HG02588 (cell line): ENCODE data around the gene TMEM91.
"Not testable (repeated sequence)": the region's sequence is repeated elsewhere in the genome, so short reads cannot be mapped to it uniquely, and the experiment has no call there.

Source experiments
- ATAC-seq: cut with Tn5 transposase; IDR thresholded peaks from one replicate; pipeline ENCODE4 v1.9.1; 2021; ENCODE audit warnings: mild to moderate bottlenecking, moderate library complexity; ENCODE audit not compliant: unreplicated experiment

Gene TMEM91

DNA sequence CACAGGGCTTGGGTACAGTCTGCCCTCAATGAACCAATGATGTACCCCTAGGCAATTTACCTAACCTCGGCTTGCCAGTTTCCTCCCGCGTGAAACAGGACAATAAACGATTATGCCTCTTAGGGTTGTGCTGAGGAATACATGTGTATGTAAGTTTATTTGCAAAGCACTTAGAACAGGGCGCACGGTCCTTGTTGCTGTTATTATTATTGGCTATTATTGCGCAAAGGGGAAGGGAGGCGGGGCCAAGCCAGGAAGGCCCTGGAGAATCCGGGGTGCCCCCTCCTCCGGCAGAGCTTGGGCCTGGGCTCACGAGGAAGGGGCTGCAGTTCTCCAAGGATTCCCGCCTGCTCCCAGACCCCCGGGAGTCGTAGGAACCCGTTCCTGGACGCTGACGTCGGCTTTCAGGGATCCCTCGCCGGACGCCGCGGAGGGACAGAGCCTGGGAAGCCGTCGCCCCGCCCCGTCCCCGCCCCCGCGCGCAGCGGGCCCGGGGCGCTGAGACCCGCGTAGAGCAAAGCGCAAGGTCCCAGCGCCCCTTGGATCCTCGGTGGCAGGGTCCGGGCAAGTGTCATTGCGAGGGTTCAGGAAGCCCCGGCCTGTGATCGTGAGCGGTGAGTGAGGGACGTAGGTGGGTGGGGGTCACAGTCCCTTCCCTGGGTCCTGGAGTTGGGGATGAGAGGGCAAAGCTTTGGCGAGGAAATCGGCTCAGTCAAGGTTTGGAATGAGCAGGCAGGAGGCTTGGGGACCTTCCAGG lies at the start of gene TMEM91:
TMEM91 (plus strand) TSS at position 293 of the 757 bp plus-strand sequence. CDS start 1,777 bp downstream, outside the sequence.
- no peak for ATAC-seq

DNA sequence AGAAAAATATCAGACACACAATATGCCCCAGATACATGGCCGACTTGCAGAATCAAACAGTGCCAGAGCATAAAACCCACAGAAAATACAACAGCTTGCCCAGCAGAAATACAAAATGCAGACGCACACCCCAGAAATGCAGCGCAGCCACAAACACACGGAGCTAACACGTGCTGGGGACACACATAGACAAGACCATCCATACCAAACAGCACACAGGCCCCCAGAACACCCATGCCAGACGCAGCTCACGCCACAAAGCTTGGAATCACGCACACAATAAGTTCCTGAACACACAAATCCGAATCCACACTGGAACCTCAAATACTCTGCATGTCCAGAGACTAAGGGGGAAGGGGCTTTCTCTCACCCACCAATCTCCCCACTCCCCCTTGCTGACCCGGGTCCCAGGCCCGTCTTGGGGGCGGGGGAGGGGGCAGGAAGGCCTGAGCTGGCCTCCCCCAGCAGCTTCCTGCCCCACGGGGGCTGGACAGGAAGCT lies 49.2 kb upstream of the TMEM91 start:
- no peak for ATAC-seq

DNA sequence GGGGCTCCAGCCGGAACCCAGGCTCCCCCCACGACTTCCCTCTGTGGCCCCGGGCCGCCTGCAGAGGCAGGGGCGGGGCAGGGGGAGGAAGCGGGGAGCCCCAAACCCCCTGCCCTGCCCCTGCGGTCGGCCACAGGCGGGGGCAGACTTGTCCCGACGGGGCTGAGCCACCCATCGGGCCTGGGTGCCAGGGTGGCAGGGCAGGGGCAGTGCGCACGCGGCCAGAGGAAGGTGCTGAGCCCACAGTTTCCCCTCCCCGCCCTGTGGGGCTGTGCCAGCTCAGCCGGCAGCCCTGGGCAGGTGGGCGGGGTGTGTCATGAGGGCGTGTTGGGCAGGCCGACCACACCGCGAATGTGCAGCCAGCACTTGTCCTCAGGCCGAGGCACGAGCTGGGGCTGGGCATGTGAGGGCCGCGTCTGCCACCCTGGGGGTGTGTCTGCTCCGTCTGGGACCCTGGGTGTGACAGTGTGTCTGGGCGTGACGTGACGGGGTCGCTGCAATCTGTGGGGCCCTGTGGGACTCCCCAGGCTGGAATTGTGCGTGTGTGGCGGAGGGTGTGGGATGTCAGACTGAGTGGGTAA lies 48.7 kb upstream of the TMEM91 start:
- ATAC-seq: peak; percentile 58

DNA sequence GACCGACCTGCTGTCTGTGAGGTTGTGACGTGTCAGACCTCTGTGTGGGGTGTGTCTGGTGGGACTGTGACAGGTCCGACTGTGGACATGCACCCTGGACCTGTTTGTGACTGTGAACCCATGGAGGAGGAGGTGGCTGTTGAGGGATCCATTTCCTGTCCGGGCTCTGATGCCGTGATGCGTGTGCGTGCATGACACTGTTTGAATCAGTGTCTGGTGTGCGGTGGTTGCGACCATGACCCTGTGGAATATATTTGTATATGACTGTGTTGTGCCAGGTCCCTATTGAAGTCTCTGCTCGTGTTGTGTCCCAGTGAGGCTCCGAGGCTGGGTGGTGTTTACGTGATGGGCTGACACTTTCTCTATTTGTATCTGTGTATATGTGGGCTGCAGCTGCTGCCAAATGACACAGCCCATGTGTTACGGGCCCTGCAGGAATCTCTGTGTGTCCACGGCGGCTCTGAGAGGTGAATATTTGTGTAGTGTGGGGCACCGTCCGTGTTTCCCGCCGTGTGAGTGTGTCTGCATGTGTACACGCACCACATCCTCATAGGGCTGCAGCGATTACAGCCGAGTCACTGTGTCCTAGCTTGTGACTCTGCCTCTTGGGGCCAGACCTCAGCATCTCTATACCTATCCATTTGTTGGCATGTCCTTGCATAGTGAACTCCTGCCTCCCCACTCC lies 48.0 kb upstream of the TMEM91 start:
- ATAC-seq: peak; percentile 20

DNA sequence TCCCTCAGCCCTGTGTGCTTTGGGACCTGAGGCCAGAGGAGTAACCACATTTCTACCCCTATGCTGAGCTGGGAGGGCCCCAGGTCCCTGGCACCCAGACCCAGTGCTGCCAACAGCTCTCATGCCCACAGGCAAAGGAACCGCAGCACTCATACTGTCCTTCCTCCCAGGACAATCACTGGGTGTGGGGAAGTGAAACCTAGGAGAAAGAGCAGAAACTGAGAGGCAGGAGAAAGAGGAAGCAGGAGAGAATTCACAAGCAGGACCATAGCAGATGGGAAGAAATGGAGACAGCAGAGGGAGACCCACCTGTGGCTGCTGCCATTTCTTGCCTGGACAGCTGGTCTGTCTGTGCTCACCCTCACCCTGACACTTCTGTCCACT lies 47.5 kb upstream of the TMEM91 start:
- ATAC-seq: no peak

DNA sequence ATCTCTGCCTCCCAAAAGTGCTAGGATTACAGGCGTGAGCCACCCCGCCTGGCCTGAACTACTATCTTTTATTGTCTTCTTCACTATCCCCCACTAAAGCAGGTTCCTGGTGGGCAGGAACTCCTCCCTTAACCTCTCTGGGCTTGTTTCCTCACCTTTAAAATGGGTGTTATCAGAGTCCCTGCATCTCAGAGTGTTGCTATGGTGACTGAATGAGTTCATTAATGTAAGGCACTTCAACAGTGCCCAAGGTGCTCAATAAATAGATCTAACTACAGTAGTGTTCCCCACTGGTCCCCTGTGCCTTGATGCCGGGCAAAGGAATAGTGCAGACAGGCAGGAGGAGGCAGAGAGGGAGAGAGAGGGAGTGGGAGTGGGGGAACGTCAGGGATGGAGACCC lies 45.9 kb upstream of the TMEM91 start:
- no peak for ATAC-seq

DNA sequence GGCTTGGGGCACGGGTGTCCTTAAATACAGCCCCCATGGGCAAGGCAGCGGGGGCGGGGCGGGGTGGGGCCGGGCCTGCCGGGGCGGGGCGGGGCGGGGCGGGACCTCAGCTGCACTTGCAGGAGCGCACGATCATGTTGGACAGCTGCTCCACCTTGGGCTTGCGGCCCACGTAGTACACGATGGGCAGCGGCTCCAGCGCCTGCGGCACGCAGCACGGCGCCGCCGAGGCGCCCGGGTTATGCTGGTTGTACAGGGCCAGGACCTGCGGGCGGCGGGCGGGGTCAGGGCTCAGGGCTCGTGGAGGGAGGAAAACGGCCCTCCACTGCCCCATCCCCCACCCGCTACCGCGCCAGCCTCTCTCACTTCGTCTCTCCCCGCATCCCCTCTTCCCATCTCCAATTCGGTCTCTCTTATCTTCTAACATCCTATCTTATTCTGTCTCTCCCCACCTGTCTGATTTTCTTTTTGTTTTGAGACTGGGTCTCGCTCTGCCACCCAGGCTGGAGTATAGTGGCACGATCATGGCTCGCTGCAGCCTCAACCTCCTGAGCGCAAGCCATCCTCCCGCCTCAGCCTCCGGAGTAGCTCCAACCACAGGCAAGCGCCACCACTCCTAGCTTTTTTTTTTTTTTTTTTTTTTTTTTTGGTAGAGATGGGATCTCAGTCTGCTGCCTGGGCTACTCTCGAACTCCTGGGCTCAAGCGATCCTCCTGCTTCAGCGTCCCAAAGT lies 45.2 kb upstream of the TMEM91 start:
- no peak for ATAC-seq

DNA sequence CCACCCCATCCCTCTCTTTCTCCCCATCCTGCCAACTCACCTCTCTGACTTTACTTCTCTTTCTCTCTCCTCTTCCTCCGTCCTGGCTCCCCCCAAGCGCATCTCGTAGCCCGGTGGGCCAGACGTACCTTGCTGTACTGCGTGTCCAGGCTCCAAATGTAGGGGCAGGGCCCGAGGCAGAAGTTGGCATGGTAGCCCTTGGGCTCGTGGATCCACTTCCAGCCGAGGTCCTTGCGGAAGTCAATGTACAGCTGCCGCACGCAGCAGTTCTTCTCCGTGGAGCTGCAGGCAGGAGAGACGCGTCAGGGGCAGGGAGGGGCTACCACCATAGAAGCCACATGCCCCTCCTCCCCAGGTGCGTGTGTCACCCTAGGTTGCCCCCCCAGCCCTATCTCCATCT lies 44.3 kb upstream of the TMEM91 start:
- no peak for ATAC-seq

DNA sequence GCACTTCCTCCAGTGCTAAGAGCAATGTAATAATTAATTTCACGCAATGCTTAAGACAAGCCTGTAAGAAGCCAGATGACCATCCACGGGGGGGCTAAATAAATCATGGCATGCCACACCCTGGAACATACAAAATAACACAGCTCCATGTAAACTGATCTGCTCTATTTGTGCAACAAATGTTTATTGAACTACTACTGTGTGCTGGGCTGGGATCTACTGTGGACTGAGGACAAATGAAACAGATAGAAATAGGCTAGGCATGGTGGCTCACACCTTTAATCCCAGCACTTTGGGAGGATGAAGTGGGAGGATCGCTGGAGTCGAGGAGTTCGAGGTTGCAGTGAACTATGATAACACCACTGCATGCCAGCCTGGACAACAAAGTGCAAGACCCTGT lies 43.9 kb upstream of the TMEM91 start:
- no peak for ATAC-seq

DNA sequence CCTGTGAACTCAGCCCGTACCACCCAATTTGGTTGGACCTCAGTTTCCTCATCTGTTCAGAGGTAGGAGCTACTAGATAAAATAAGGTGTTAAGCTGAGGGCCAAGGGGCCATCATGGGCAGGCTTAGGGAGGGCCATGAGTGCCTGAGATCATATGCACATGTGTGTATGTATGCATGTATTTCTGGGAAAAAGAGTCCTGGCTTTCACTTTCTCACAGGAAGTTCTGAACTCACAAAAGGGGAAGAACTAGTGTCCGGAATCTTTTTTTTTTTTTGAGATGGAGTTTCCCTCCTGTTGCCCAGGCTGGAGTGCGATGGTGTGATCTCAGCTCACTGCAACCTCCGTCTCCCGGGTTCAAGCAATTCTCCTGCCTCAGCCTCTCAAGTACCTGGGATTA lies 41.5 kb upstream of the TMEM91 start:
- ATAC-seq: no peak

DNA sequence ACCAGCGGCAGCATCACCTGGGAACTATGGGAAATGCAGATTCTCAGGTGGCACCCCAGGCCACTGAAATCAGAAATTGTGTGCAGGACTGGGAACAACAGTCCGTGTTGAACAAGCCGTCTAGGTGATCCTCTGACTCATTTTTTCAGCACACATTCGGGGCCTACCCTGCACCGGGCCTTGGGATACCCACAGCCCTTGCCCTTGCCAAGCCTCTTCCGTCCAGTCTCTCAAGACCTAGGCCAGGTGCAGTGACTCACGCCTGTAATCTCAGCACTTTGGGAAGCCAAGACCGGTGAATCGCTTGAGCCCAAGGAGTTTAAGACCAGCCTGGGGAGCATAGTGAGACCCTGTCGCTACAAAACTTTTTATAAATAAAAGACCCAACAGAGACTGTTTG lies 40.9 kb upstream of the TMEM91 start:
- no peak for ATAC-seq

DNA sequence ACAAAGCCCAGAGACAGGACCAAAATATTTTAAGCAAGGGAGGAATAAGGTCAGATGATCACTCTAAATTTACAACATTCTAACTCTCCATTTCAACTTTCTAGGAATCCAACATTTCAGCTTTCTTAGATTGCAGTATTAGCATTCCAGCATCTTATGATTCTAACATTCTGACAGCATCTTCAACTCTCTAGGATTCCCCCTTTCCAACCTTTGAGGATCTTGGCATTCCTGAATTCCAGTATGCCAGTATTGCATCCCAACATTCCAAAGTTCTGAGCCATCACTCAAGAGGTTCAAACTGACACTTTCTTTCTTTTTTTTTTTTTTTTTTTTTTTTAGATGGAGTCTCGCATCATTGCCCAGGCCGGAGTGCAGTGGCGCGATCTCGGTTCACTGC lies 36.4 kb upstream of the TMEM91 start:
- no peak for ATAC-seq

DNA sequence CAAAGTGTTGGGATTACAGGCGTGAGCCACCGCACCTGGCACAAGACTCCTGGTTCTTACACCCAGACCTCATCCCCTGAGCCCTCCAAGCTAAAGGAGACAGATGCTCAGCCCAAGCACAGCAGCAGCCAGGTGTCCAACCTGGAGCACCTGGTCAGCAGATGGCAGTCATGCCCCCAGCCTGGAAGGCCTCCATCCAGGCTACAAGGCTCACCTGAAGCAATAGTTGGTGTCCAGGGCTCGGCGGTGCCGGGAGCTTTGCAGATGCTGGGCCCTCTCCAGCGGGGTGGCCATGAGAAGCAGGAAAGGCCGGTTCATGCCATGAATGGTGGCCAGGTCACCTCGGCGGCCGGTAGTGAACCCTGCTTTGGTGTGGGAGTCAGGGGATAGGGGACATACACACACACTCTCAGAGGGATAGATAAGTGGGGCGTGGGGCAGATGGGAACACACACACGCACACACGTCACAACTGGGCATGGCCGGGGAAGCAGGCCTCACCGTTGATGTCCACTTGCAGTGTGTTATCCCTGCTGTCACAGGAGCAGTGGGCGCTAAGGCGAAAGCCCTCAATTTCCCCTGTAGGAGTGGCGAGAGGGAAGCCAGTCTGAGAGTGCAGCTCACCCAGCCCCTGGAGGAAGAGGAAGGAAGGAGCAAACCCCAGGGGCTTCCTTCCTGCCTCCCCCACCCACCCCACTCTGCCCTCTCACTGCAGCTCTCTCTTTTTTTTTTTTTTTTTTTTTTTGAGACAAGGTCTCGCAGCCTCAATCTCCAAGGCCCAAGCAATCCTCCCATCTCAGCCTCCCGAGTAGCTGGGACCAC lies 34.5 kb upstream of the TMEM91 start:
- no peak for ATAC-seq

DNA sequence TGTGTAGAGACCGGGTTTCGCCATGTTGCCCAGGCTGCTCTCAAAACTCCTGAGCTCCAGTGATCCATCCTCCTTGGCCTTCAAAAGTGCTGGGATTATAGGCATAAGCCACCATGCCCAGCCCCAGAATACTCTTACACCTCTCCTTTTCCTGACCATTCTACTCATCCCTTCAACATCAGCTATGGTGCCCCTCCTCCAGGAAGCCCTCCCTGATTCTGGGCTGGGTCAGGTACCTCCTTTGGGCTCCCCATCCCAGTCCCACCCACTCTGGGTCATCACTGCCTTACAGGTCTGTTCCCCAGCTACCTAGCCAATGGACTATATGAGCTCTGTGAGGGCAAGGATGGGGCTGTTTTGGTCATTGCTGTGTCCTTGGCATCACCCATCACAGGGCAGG lies 32.2 kb upstream of the TMEM91 start:
- no peak for ATAC-seq

DNA sequence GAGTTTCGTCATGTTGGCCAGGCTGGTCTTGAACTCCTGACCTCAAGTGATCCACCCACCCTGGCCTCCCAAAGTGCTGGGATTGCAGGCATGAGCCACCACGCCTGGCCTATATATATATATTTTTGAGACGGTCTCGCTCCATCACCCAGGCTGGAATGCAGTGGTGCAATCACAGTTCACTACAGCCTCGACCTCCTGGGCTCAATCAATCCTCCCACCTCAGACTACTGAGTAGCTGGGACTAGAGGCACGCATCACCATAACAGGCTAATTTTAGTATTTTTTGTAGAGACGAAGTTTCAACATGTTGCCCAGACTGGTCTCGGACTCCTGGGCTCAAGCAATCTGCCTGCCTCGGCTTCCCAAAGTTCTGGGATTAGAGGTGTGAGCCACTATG lies 29.4 kb upstream of the TMEM91 start:
- ATAC-seq: not testable (repeated sequence)

DNA sequence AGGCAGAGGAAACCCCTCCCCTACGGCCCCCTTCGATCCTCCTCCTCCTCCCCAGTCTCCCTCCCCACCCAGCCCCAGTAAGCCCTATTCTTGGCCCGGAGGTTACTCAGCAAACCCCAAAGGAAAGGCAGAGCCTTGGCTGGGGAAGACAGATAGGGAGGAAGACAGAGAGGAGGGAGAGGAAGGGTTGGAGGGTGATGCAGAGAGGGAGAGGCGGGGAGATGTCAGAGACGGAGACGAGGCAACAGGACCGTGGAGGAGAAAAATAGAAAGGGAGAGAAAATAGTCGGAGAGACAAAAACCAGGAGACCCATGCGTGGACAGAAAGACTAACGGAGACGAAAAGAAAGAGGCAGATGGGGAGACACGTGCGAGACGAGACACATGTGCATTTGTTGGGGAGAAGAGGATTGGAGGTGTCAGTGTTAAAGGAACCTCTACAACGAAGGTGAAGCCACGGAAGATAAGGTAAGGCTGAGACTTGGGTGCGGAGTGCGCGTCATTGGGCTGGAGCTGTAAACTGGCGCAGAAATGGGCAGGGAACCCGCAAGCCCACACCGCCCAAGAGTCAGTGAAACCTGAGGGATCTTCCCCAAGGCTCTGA lies 25.5 kb upstream of the TMEM91 start:
- ATAC-seq: no peak

DNA sequence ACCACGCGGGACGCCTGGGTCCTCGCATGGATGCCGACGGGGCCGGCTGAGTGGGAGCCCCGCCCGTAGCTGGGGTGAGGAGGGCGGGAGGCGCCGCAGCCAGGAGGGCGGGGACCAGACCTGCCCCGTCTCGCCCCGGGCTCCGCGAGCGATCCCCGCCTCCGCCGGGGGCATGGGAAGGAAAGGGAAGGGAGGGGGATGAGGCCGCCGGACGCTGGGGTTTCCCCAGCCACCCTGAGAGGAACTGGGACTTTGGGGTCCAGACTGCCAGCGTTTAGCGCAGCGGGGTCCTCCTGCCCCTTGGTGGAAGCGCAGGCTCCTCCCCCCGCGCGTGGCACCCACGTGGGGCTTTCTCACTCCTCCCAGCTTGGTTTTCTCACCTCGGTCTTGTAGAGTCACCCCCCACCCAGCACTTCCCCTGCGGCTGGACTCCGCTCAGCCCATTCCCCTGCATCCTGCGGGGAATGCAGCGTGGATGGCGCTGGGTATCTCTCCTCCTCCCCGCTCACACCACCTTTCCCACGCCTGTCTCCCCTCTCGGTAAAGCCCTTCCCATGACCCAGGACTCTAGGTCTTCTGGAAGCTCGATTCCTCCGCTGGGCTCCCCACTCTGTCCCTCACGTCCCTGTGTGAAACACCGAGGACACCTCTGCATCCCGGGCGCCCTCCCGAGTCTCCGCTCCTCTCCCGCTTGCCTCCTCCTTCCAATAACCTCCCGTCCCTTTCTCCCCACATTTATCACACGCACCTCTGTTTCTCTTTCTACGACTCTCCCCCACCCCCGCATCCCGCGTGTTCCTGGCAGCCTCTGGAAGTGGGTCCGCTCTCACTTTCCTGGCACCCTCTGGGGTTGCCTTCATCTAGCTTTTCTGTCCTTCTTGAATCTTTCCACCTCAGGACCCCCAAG lies 24.7 kb upstream of the TMEM91 start:
- ATAC-seq: peak; percentile 40

DNA sequence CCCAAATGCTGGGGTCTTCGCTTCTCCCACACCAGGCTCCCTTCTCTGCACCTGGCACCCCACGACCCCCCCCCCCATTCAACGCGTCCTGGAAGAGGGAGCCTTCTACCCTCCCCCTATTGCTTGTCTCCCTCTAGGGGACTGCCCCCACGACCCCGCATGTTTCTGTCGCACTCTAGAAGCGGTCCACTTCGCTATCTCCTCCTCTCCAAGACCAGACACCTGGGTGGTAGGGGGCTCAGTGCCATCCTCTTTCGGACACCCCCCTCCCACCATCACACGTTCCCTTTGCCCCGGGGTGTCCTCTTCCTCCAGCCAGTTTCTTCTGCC lies 24.1 kb upstream of the TMEM91 start:
- ATAC-seq: no peak
